ENCODE measurements around the gene OR52E2.
"Not testable (repeated sequence)": the region's sequence is repeated elsewhere in the genome, so short reads cannot be mapped to it uniquely, and the experiment has no call there.

Gene OR52E2

GRCh38 chr11:5059391-5059790 is at the start of gene OR52E2:
TSS of gene OR52E2 (minus strand) at chr11:5059627. CDS start at chr11:5059627, 0 bp downstream.
- no peak for DNase-seq

GRCh38 chr11:5107285-5107684 is 47.9 kb upstream of the OR52E2 start:
- DNase-seq, result no peak

GRCh38 chr11:5103066-5103465 is 43.6 kb upstream of the OR52E2 start:
- DNase-seq, result no peak

- DNase-seq, result no peak
These were observed 42.8 kb upstream of the OR52E2 start for GRCh38 chr11:5102246-5102645.

- DNase-seq, result no peak
These were observed 36.6 kb upstream of the OR52E2 start for GRCh38 chr11:5096011-5096410.

GRCh38 chr11:5092821-5093585 is 33.6 kb upstream of the OR52E2 start:
- DNase-seq, result no peak

GRCh38 chr11:5090668-5091067 is 31.2 kb upstream of the OR52E2 start:
- DNase-seq, result no peak

- DNase-seq, result no peak
These were observed 29.1 kb upstream of the OR52E2 start for GRCh38 chr11:5088556-5088955.

GRCh38 chr11:5083602-5084001 is 24.2 kb upstream of the OR52E2 start:
- DNase-seq, result no peak

GRCh38 chr11:5081405-5081804 is 22.0 kb upstream of the OR52E2 start:
- DNase-seq, result no peak

GRCh38 chr11:5071799-5072198 is 12.4 kb upstream of the OR52E2 start:
- DNase-seq, result no peak

- DNase-seq, result no peak
These were observed 9.8 kb upstream of the OR52E2 start, which contains the start of gene OR52E1 for GRCh38 chr11:5069272-5069671. TSS of gene OR52E1 (plus strand) at chr11:5069572.

GRCh38 chr11:5065027-5065426 is 5.6 kb upstream of the OR52E2 start:
- DNase-seq, result no peak

- not testable (repeated sequence) for DNase-seq
These were observed 748 bp downstream of the OR52E2 start for GRCh38 chr11:5058679-5059078.

GRCh38 chr11:5046754-5047330 is 12.6 kb downstream of the OR52E2 start:
- no peak for DNase-seq

- DNase-seq, result no peak
These were observed 13.2 kb downstream of the OR52E2 start, which contains the start of gene OR52J3 for GRCh38 chr11:5046226-5046625. TSS of gene OR52J3 (plus strand) at chr11:5046526. CDS start at chr11:5046526, 0 bp downstream.

GRCh38 chr11:5043380-5043779 is 16.0 kb downstream of the OR52E2 start:
- DNase-seq, result no peak

- no peak for DNase-seq
These were observed 17.3 kb downstream of the OR52E2 start for GRCh38 chr11:5042091-5042490.

- no peak for DNase-seq
These were observed 18.6 kb downstream of the OR52E2 start for GRCh38 chr11:5040876-5041275.

GRCh38 chr11:5038341-5038740 is 21.1 kb downstream of the OR52E2 start:
- DNase-seq, result no peak

GRCh38 chr11:5037926-5038325 is 21.5 kb downstream of the OR52E2 start:
- DNase-seq, result no peak

- DNase-seq, result no peak
These were observed 22.8 kb downstream of the OR52E2 start for GRCh38 chr11:5036669-5037068.

GRCh38 chr11:5021996-5022395 is 37.4 kb downstream of the OR52E2 start:
- no peak for DNase-seq

- DNase-seq, result no peak
These were observed 46.4 kb downstream of the OR52E2 start for GRCh38 chr11:5013012-5013411.

- DNase-seq, result no peak
These were observed 48.2 kb downstream of the OR52E2 start for GRCh38 chr11:5011254-5011653.

Data from stimulated activated CD4-positive, alpha-beta T cell treated with anti-CD3 and anti-CD28 coated beads, Interleukin-4, amount 100 ng/mL, for 24 hours (primary cell).